ENCODE measurements around the gene MRTFA.
"Not testable (repeated sequence)": the region's sequence is repeated elsewhere in the genome, so short reads cannot be mapped to it uniquely, and the experiment has no call there.

The MRTFA gene

GRCh38 chr22:40635043-40635939 lies 1.2 kb downstream of the MRTFA start:
- peak overlapping the region; percentile 72 for H3K27ac ChIP-seq
- no peak for TF ChIP-seq CTCF (conservative IDR thresholded peaks at IDR 0.05)
- TF ChIP-seq ZFX (IDR thresholded peaks at IDR 0.05) = no peak

GRCh38 chr22:40634119-40634903 lies 2.2 kb downstream of the MRTFA start:
- TF ChIP-seq ZFX (IDR thresholded peaks at IDR 0.05) (no peak), CTCF (conservative IDR thresholded peaks at IDR 0.05) (no peak)
- no peak overlapping the region for H3K27ac ChIP-seq

GRCh38 chr22:40633036-40633435 lies 3.5 kb downstream of the MRTFA start:
- no peak for TF ChIP-seq CTCF (conservative IDR thresholded peaks at IDR 0.05)
- TF ChIP-seq ZFX (IDR thresholded peaks at IDR 0.05) = no peak
- no peak overlapping the region for H3K27ac ChIP-seq

- no peak overlapping the region for H3K27ac ChIP-seq
- no peak for TF ChIP-seq ZFX (IDR thresholded peaks at IDR 0.05)
Measured at GRCh38 chr22:40631925-40632324, 4.6 kb downstream of the MRTFA start.

GRCh38 chr22:40628354-40629042 lies 8.0 kb downstream of the MRTFA start:
- TF ChIP-seq ZFX (IDR thresholded peaks at IDR 0.05) (no peak), CTCF (conservative IDR thresholded peaks at IDR 0.05) (no peak)
- H3K27ac ChIP-seq = no peak overlapping the region

- no peak overlapping the region for H3K27ac ChIP-seq
- no peak for TF ChIP-seq CTCF (conservative IDR thresholded peaks at IDR 0.05)
- TF ChIP-seq ZFX (IDR thresholded peaks at IDR 0.05) = no peak
Measured at GRCh38 chr22:40627612-40628011, 8.9 kb downstream of the MRTFA start.

GRCh38 chr22:40626851-40627250 lies 9.7 kb downstream of the MRTFA start:
- no peak overlapping the region for H3K27ac ChIP-seq
- TF ChIP-seq ZFX (IDR thresholded peaks at IDR 0.05) (no peak), CTCF (conservative IDR thresholded peaks at IDR 0.05) (no peak)

GRCh38 chr22:40625794-40626193 lies 10.7 kb downstream of the MRTFA start:
- peak overlapping the region; percentile 5; the same call in 1 of the 2 replicates for H3K27ac ChIP-seq

- H3K27ac ChIP-seq = not testable (repeated sequence)
Measured at GRCh38 chr22:40625281-40625680, 11.2 kb downstream of the MRTFA start.
